Vagina (tissue), 2 donors: Measurements from ENCODE around the gene PLIN5. TPM values are rescaled to one million over a fixed set of nuclear protein-coding genes. Genes with fewer than 3 reads are reported as not detected.

Experiments used
- DNase-seq, 2 donors: peaks; one replicate each; pipeline ENCODE4 v3.0.0-alpha.2; 2017; ENCODE audit errors: extremely low spot score in 2 of 2
- H3K27ac ChIP-seq: fragments of 200-600 bp; sonication (generic); one replicate; pipeline ENCODE4 v1.5.1; 2019
- H3K27me3 ChIP-seq: fragments of 200-600 bp; sonication (generic); one replicate; pipeline ENCODE4 v1.5.1; 2019
- H3K36me3 ChIP-seq, 2 donors: fragments of 200-600 bp; sonication (generic); one replicate each; pipeline ENCODE4 v1.5.1; 2017 to 2019
- H3K4me1 ChIP-seq: fragments of 200-600 bp; sonication (generic); one replicate; pipeline ENCODE4 v1.5.1; 2019
- H3K4me3 ChIP-seq, 2 donors: fragments of 200-600 bp; sonication (generic); 1 replicate in 1 of 2; 2 replicates in 1 of 2; pipeline ENCODE4 v1.5.1; 2016 to 2019
- H3K9me3 ChIP-seq: fragments of 200-600 bp; sonication (generic); one replicate; pipeline ENCODE4 v1.5.1; 2019
- POLR2A ChIP-seq, 2 donors: fragments of 450-650 bp; IDR thresholded peaks; one replicate each; pipeline ENCODE4 v1.6.1; 2017; ENCODE audit warnings: antibody characterized with exemption in 2 of 2, mild to moderate bottlenecking in 2 of 2, moderate library complexity in 2 of 2
- POLR2AphosphoS5 ChIP-seq, 2 donors: sonication (generic); formaldehyde crosslinking; IDR thresholded peaks; one replicate each; pipeline ENCODE4 v1.9.0; 2017; ENCODE audit warnings: antibody characterized with exemption in 2 of 2, mild to moderate bottlenecking in 2 of 2, low read depth in 1 of 2; ENCODE audit not compliant: insufficient read depth in 1 of 2
- intact Hi-C: fragments of 100-400 bp; cut with DNase I; formaldehyde crosslinking; loops from one replicate; pipeline ENCODE4 v1.15.1; 2023
- total RNA-seq: library from RNA; depleted of rRNA; stranded (reverse); fragments of >200 nt; gene quantifications from one replicate; pipeline ENCODE4 v1.2.3, GENCODE V29; 2016
- TF ChIP-seq, protein P1 (sequence below), 3 experiments: fragments of 450-650 bp in 2 of 3; fragments of 200-600 bp in 1 of 3; sonication (generic) in 1 of 3; IDR thresholded peaks; one replicate each; pipeline ENCODE4 v1.5.1; 2017 to 2019; ENCODE audit warnings: antibody characterized with exemption in 3 of 3, mild to moderate bottlenecking in 2 of 3, moderate library complexity in 2 of 3

The PLIN5 gene
- total RNA-seq, 1 donor from 2014 or later = 8.8 TPM

DNA sequence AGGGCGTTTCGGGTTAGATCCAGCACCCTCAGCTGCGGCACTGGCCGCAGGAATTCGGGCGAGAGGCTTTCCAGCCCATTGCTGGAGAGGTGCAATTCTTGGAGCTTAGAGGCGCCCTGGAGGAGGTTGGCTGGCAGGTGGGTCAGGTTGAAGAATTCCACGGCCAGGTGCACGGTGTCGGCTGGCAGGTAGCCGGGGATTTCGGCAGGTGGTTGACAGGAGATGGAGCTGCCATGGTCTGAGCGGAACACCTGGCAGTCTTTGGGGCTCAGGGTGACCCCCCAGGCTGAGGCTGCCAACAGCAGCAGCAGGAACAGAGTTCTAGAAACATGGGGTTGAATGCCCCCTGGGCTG, 3.6 kb upstream of the PLIN5 start:
- Histone ChIP-seq H3K4me3 (no peak overlapping the region), H3K9me3 (no peaks in the 10 kb centered on the region), H3K27ac (no peak overlapping the region), H3K36me3 (no peaks in the 10 kb centered on the region), H3K4me1 (peaks cover 11% of the 10 kb centered on the region), H3K27me3 (no peaks in the 10 kb centered on the region)
- TF ChIP-seq POLR2A (IDR thresholded peaks at IDR 0.05) = no peak
- TF ChIP-seq, protein P1, sequence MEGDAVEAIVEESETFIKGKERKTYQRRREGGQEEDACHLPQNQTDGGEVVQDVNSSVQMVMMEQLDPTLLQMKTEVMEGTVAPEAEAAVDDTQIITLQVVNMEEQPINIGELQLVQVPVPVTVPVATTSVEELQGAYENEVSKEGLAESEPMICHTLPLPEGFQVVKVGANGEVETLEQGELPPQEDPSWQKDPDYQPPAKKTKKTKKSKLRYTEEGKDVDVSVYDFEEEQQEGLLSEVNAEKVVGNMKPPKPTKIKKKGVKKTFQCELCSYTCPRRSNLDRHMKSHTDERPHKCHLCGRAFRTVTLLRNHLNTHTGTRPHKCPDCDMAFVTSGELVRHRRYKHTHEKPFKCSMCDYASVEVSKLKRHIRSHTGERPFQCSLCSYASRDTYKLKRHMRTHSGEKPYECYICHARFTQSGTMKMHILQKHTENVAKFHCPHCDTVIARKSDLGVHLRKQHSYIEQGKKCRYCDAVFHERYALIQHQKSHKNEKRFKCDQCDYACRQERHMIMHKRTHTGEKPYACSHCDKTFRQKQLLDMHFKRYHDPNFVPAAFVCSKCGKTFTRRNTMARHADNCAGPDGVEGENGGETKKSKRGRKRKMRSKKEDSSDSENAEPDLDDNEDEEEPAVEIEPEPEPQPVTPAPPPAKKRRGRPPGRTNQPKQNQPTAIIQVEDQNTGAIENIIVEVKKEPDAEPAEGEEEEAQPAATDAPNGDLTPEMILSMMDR (IDR thresholded peaks at IDR 0.05) = no peak
- TF ChIP-seq POLR2AphosphoS5 (IDR thresholded peaks at IDR 0.05; ENCODE audit: insufficient read depth in 1 of 2, low read depth in 1 of 2) = no peak
- DNase-seq = no peak
- intact Hi-C loops = no loop called here

DNA sequence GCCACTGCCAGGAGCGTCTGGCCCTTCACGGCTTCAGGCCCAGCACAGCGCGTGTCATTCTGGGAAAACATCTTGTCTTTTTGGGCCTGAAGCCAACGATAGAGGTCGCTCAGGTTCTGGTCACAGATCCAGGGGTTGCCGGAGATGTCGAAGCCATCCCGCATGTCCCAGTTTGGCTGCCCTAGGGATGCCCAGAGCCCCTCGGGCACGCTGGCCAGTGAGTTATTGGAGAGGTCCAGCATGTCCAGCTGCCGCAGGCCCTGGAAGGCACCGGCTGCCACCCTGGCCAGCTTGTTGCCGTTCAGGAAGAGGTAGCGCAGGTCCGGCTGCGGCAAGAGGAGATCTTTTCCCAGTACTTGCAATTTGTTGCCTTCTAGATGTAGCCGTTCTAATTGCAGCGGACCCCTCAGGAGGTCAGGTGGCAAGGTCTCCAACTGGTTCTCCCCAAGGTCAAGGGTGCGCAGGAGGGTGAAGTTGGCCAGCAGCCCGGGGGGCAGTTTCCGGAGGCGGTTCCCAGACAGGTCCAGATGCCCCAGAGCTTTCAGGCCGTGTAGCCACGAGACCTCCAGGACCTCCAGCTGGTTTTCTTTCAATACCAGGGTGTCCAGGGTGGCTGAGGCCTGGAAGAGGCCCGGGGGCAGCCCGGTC, 3.1 kb upstream of the PLIN5 start:
- TF ChIP-seq POLR2AphosphoS5 (IDR thresholded peaks at IDR 0.05; ENCODE audit: insufficient read depth in 1 of 2, low read depth in 1 of 2) (no peak), POLR2A (IDR thresholded peaks at IDR 0.05) (no peak)
- TF ChIP-seq, protein P1 (IDR thresholded peaks at IDR 0.05) = no peak
- Histone ChIP-seq H3K27me3 (no peaks in the 10 kb centered on the region), H3K4me3 (no peak overlapping the region), H3K4me1 (peaks cover 11% of the 10 kb centered on the region), H3K27ac (no peak overlapping the region), H3K9me3 (no peaks in the 10 kb centered on the region), H3K36me3 (no peaks in the 10 kb centered on the region)
- DNase-seq = no peak
- intact Hi-C loops = no loop called here

DNA sequence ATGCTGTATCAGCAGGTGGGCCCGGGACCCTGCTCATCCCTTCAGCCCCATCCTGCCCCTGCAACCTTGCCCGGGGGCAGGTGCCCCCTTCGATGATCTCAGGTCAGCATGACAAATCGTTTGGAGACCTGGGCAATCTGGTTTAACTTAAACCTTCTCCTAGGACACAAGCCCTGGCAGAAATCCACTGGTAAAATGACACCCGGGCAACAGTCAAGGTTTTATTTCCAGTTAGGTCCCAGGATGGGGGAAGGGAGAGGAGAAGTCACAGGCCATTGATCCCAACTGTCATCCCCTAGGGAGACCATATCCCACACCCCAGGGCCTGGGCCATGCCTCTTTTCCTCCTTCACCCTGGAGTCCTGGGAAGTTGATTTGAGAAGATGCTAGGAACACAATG, 1.8 kb upstream of the PLIN5 start:
- Histone ChIP-seq H3K27ac (no peak overlapping the region), H3K36me3 (no peaks in the 10 kb centered on the region), H3K4me3 (no peak overlapping the region), H3K4me1 (peaks cover 11% of the 10 kb centered on the region), H3K9me3 (no peaks in the 10 kb centered on the region), H3K27me3 (no peaks in the 10 kb centered on the region)
- intact Hi-C loops = no loop called here
- DNase-seq = no peak
- TF ChIP-seq POLR2AphosphoS5 (IDR thresholded peaks at IDR 0.05; ENCODE audit: insufficient read depth in 1 of 2, low read depth in 1 of 2) (no peak), POLR2A (IDR thresholded peaks at IDR 0.05) (no peak)
- TF ChIP-seq, protein P1 (IDR thresholded peaks at IDR 0.05) = no peak

DNA sequence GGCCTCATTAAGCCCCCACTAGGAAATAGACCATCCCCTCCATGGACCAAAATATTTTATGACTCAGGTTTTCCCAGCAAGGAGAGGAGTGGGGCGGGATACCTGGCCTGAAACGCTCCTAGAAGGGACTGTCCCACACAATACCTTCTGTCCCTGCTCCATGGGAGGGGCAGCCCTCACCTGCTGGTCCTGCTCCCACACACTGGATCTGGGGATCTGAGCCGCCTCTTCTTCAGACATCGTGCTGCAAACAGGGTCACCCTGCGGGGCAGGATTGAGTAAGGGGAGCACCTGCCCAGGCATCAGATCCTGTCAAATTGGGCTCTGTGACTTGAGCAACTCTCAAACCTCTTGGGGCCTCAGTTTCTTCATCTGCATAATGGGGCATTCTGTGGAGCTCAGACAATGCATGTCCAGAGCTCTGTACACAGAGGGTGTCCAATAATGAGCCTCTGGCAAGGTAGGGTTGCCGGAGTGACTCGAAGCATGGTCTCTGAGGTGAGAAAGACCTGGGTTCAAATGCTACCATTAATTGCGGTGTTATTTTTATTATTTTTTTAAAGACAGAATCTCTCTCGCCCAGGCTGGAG, 1.1 kb downstream of the PLIN5 start:
- H3K27ac ChIP-seq = no peak overlapping the region
- H3K4me1 ChIP-seq = peaks cover 11% of the 10 kb centered on the region

DNA sequence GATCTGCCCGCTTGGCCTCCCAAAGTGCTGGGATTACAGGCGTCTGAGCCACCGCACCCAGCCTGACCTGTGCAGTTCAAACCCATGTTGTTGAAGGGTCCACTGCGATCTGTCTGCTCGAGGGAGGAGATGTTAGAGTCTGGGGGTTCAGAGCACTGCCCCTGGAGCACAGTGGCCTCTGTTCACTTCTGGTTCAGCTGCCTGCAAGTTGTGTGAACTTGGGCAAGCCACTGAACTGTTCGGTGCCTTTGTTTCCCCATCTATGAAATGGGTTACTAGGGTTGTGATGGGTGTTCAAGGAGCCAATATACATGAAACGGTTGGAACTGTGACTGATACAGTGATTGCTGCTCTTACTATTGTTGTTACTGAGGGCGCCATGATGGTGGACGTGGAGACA, 1.7 kb downstream of the PLIN5 start:
- H3K9me3 ChIP-seq = no peaks in the 10 kb centered on the region
- H3K4me3 ChIP-seq = no peak overlapping the region
- H3K4me1 ChIP-seq = peaks cover 11% of the 10 kb centered on the region
- H3K27me3 ChIP-seq = no peaks in the 10 kb centered on the region
- H3K36me3 ChIP-seq = no peaks in the 10 kb centered on the region
- intact Hi-C loops = no loop called here
- no peak for DNase-seq
- no peak overlapping the region for H3K27ac ChIP-seq
- TF ChIP-seq, protein P1 (IDR thresholded peaks at IDR 0.05) = no peak
- no peak for TF ChIP-seq POLR2AphosphoS5 (IDR thresholded peaks at IDR 0.05; ENCODE audit: insufficient read depth in 1 of 2, low read depth in 1 of 2)
- TF ChIP-seq POLR2A (IDR thresholded peaks at IDR 0.05) = no peak

More for the DNA sequence above, 1.1 kb downstream of the PLIN5 start:
- Histone ChIP-seq H3K4me3 (no peak overlapping the region), H3K27me3 (no peaks in the 10 kb centered on the region), H3K36me3 (no peaks in the 10 kb centered on the region), H3K9me3 (no peaks in the 10 kb centered on the region)
- intact Hi-C loops = no loop called here
- no peak for TF ChIP-seq POLR2AphosphoS5 (IDR thresholded peaks at IDR 0.05; ENCODE audit: insufficient read depth in 1 of 2, low read depth in 1 of 2)
- no peak for TF ChIP-seq POLR2A (IDR thresholded peaks at IDR 0.05)
- TF ChIP-seq, protein P1 (IDR thresholded peaks at IDR 0.05) = no peak
- no peak for DNase-seq
